ENCODE results near the gene MBD6.

- TF ChIP-seq YY1 (IDR thresholded peaks at IDR 0.05; ENCODE audit: insufficient read depth, insufficient read length): no peak
- TF ChIP-seq ZNF274 (IDR thresholded peaks at IDR 0.05; ENCODE audit: low read depth, low read length): no peak
These were observed 4.6 kb downstream of the MBD6 start for GRCh38 chr12:57527184-57527583.
